Measurements from ENCODE around the gene TOGARAM1. TPM values are rescaled to one million over a fixed set of nuclear protein-coding genes. Genes with fewer than 3 reads are reported as not detected.

The TOGARAM1 gene
- polyA plus RNA-seq, 1 of the 3 experiments (the other 2 are of a cell fraction): 2.1 TPM

GRCh38 chr14:44995770-44996294, 33.8 kb downstream of the TOGARAM1 start (continued):
- no peak for TF ChIP-seq USF2 (IDR thresholded peaks at IDR 0.05; ENCODE audit: borderline replicate concordance, low read depth, low read length)

DNA sequence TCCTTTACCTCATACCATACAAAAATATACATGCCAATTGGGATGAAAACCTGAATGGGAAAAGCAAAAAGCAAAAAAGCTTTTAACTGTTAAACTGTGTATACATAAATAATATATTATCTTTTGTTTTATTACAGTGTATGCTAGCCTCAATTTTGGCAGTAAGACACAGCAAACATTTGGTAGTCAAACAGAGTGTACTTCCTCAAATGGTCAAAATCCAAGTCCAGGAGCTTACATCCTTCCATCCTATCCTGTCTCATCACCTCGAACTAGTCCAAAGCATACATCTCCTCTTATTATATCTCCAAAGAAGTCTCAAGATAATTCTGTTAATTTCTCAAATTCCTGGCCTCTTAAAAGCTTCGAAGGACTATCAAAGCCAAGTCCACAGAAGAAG, 41.9 kb downstream of the TOGARAM1 start:
- H3F3A ChIP-seq (replicated peaks; ENCODE audit: insufficient read depth): no peaks in the 10 kb centered on the region
- ChIA-PET POLR2A (no interaction called here), CTCF (no interaction called here)

DNA sequence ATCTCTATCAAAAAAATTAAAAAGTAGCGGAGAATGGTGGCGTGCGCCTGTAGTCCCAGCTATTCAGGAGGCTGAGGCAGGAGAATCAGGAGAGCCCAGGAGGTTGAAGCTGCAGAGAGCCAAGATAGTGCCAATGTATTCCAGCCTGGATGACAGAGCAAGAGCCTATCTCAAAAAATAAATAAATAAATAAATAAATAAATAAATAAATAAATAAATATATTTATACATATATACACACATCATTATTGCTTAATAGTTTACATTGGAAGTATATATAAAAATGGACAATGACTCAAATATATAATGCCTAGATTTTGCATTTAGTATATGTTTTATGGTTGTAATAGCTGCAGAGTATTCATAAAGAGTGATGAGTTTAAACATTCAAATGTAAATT, 53.1 kb downstream of the TOGARAM1 start:
- ChIA-PET CTCF (no interaction called here), POLR2A (no interaction called here)
- no peak for DNase-seq
- H3F3A ChIP-seq (replicated peaks; ENCODE audit: insufficient read depth): no peaks in the 10 kb centered on the region
- H4K20me1 ChIP-seq (ENCODE audit: insufficient read depth): no peaks in the 10 kb centered on the region
- no peaks in the 10 kb centered on the region for H3K4me1 ChIP-seq (ENCODE audit: control insufficient read depth in 1 of 2, insufficient read depth in 2 of 2, low read depth in 1 of 2, low read length in 1 of 2)
- H3K27me3 ChIP-seq (ENCODE audit: insufficient read depth): no peaks in the 10 kb centered on the region
- H2AFZ ChIP-seq (ENCODE audit: low read depth): no peak overlapping the region
- no peak overlapping the region for H3K9ac ChIP-seq
- H3K36me3 ChIP-seq (replicated peaks in 1 of 2; ENCODE audit: control insufficient read depth in 1 of 2, insufficient read depth in 2 of 2, low read length in 1 of 2): peaks cover 0 to 4% of the 10 kb centered on the region in 2 experiments
- H3K27ac ChIP-seq (ENCODE audit: low read depth in 2 of 2, low read length in 1 of 2): no peak overlapping the region
- H3K4me3 ChIP-seq (ENCODE audit: low read depth in 2 of 2, low read length in 1 of 2): no peak overlapping the region
- H3K4me2 ChIP-seq: no peak overlapping the region
- H3K9me3 ChIP-seq: no peaks in the 10 kb centered on the region
- 97% methylated on average over 3 of the region's 3 CpGs for WGBS (ENCODE audit: low lambda C conversion rate)
- H3K79me2 ChIP-seq (ENCODE audit: insufficient read depth): no peaks in the 10 kb centered on the region
- H3K9me2 ChIP-seq: no peaks in the 10 kb centered on the region
- TF ChIP-seq ZBTB33 (IDR thresholded peaks at IDR 0.05; ENCODE audit: borderline replicate concordance, low read depth): no peak
- TF ChIP-seq FOXM1 (IDR thresholded peaks at IDR 0.05; ENCODE audit: low read depth): no peak
- TF ChIP-seq, protein P1, sequence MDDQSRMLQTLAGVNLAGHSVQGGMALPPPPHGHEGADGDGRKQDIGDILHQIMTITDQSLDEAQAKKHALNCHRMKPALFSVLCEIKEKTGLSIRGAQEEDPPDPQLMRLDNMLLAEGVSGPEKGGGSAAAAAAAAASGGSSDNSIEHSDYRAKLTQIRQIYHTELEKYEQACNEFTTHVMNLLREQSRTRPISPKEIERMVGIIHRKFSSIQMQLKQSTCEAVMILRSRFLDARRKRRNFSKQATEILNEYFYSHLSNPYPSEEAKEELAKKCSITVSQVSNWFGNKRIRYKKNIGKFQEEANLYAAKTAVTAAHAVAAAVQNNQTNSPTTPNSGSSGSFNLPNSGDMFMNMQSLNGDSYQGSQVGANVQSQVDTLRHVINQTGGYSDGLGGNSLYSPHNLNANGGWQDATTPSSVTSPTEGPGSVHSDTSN (IDR thresholded peaks at IDR 0.05): no peak
- no peak for TF ChIP-seq RAD21 (IDR thresholded peaks at IDR 0.05; ENCODE audit: low read length)
- TF ChIP-seq TEAD4 (IDR thresholded peaks at IDR 0.05; ENCODE audit: borderline replicate concordance, insufficient read depth): no peak
- no peak for TF ChIP-seq YY1 (IDR thresholded peaks at IDR 0.05; ENCODE audit: low read depth)
- TF ChIP-seq EP300 (IDR thresholded peaks at IDR 0.05; ENCODE audit: borderline replicate concordance in 1 of 2, low read depth in 1 of 2, low read length in 1 of 2): no peak
- no peak for TF ChIP-seq CHD2 (IDR thresholded peaks at IDR 0.05; ENCODE audit: low read length, partially characterized antibody)
- no peak for TF ChIP-seq NRF1 (IDR thresholded peaks at IDR 0.05; ENCODE audit: low read depth, low read length)
- TF ChIP-seq, protein P2, sequence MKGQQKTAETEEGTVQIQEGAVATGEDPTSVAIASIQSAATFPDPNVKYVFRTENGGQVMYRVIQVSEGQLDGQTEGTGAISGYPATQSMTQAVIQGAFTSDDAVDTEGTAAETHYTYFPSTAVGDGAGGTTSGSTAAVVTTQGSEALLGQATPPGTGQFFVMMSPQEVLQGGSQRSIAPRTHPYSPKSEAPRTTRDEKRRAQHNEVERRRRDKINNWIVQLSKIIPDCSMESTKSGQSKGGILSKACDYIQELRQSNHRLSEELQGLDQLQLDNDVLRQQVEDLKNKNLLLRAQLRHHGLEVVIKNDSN (IDR thresholded peaks at IDR 0.05; ENCODE audit: borderline replicate concordance, low read depth): no peak
- no peak for TF ChIP-seq FOSL2 (IDR thresholded peaks at IDR 0.05; ENCODE audit: borderline replicate concordance, low read depth)

More for the DNA sequence above, 41.9 kb downstream of the TOGARAM1 start:
- no peaks in the 10 kb centered on the region for H4K20me1 ChIP-seq (ENCODE audit: insufficient read depth)
- DNase-seq: no peak
- no peaks in the 10 kb centered on the region for H3K27me3 ChIP-seq (ENCODE audit: insufficient read depth)
- H3K79me2 ChIP-seq (ENCODE audit: insufficient read depth): no peaks in the 10 kb centered on the region
- TF ChIP-seq, protein P2 (IDR thresholded peaks at IDR 0.05; ENCODE audit: borderline replicate concordance, low read depth): no peak
- no peak for TF ChIP-seq MAX (IDR thresholded peaks at IDR 0.05; ENCODE audit: low read depth)
- TF ChIP-seq RAD21 (IDR thresholded peaks at IDR 0.05; ENCODE audit: low read length): no peak
- no peak for TF ChIP-seq SMC3 (IDR thresholded peaks at IDR 0.05; ENCODE audit: low read depth, low read length)
- TF ChIP-seq FOXM1 (IDR thresholded peaks at IDR 0.05; ENCODE audit: low read depth): no peak
- no peak for TF ChIP-seq MEF2A (IDR thresholded peaks at IDR 0.05; ENCODE audit: borderline replicate concordance, low read depth)
- TF ChIP-seq RCOR1 (IDR thresholded peaks at IDR 0.05; ENCODE audit: low read length): no peak
- no peak for TF ChIP-seq GATA2 (CRISPR knock-in tag; IDR thresholded peaks at IDR 0.05)
- no peak for TF ChIP-seq RXRA (IDR thresholded peaks at IDR 0.05; ENCODE audit: borderline replicate concordance, low read depth)
- TF ChIP-seq YY1 (IDR thresholded peaks at IDR 0.05; ENCODE audit: low read depth): no peak
- no peaks in the 10 kb centered on the region for H3K4me1 ChIP-seq (ENCODE audit: control insufficient read depth in 1 of 2, insufficient read depth in 2 of 2, low read depth in 1 of 2, low read length in 1 of 2)
- no peak overlapping the region for H3K27ac ChIP-seq (ENCODE audit: low read depth in 2 of 2, low read length in 1 of 2)
- H3K4me2 ChIP-seq: no peak overlapping the region
- 88% methylated on average over 2 of the region's 2 CpGs for WGBS (ENCODE audit: low lambda C conversion rate)
- no peaks in the 10 kb centered on the region for H3K9me2 ChIP-seq
- peaks cover 0 to 2% of the 10 kb centered on the region in 2 experiments for H3K36me3 ChIP-seq (replicated peaks in 1 of 2; ENCODE audit: control insufficient read depth in 1 of 2, insufficient read depth in 2 of 2, low read length in 1 of 2)
- H3K9me3 ChIP-seq: no peaks in the 10 kb centered on the region
- no peak overlapping the region for H3K9ac ChIP-seq
- H3K4me3 ChIP-seq (ENCODE audit: low read depth in 2 of 2, low read length in 1 of 2): no peak overlapping the region
- H2AFZ ChIP-seq (ENCODE audit: low read depth): no peak overlapping the region
